ENCODE data around the gene NTSR2. TPM values are rescaled to one million over a fixed set of nuclear protein-coding genes. Genes with fewer than 3 reads are reported as not detected.

The NTSR2 gene
- total RNA-seq, 4 donors from 2014 or later = not detected

GRCh38 chr2:11667194-11667593 is 2.8 kb downstream of the NTSR2 start:
- Histone ChIP-seq H3K9me3 (no peaks in the 10 kb centered on the region), H3K4me3 (no peak overlapping the region), H3K4me1 (peaks cover 0 to 10% of the 10 kb centered on the region in 2 donors), H3K27me3 (no peaks in the 10 kb centered on the region), H3K27ac (no peak overlapping the region), H3K36me3 (no peaks in the 10 kb centered on the region)
- TF ChIP-seq CTCF (IDR thresholded peaks at IDR 0.05) (no peak), POLR2A (IDR thresholded peaks at IDR 0.05) (no peak)
- intact Hi-C loops (cut with DNase I; ENCODE audit: low total_unique reads) = no loop called here
- DNase-seq = no peak

GRCh38 chr2:11665510-11666362 is 4.3 kb downstream of the NTSR2 start:
- Histone ChIP-seq H3K9me3 (no peaks in the 10 kb centered on the region), H3K4me3 (no peak overlapping the region), H3K27ac (no peak overlapping the region), H3K4me1 (peaks cover 0 to 10% of the 10 kb centered on the region in 2 donors), H3K36me3 (no peaks in the 10 kb centered on the region), H3K27me3 (no peaks in the 10 kb centered on the region)
- DNase-seq = no peak
- TF ChIP-seq CTCF (IDR thresholded peaks at IDR 0.05) = no peak
- TF ChIP-seq POLR2A (IDR thresholded peaks at IDR 0.05) = no peak
- intact Hi-C loops (cut with DNase I; ENCODE audit: low total_unique reads) = no loop called here

- no peaks in the 10 kb centered on the region for H3K27me3 ChIP-seq
- no peak overlapping the region for H3K27ac ChIP-seq
- H3K4me3 ChIP-seq = no peak overlapping the region
- TF ChIP-seq POLR2A (IDR thresholded peaks at IDR 0.05) (no peak), CTCF (IDR thresholded peaks at IDR 0.05) (no peak)
- intact Hi-C loops (cut with DNase I; ENCODE audit: low total_unique reads) = no loop called here
- DNase-seq = no peak
- peaks cover 0 to 6% of the 10 kb centered on the region in 2 donors for H3K4me1 ChIP-seq
- H3K36me3 ChIP-seq = no peaks in the 10 kb centered on the region
- H3K9me3 ChIP-seq = no peaks in the 10 kb centered on the region
Measured at GRCh38 chr2:11665028-11665427, 5.0 kb downstream of the NTSR2 start.

GRCh38 chr2:11663427-11663826 is 6.6 kb downstream of the NTSR2 start:
- no peak for TF ChIP-seq POLR2A (IDR thresholded peaks at IDR 0.05)
- TF ChIP-seq CTCF (IDR thresholded peaks at IDR 0.05) = no peak
- H3K27me3 ChIP-seq = no peaks in the 10 kb centered on the region
- H3K4me3 ChIP-seq = no peak overlapping the region
- H3K36me3 ChIP-seq = no peaks in the 10 kb centered on the region
- intact Hi-C loops (cut with DNase I; ENCODE audit: low total_unique reads) = no loop called here
- DNase-seq = no peak
- H3K27ac ChIP-seq = no peak overlapping the region
- H3K4me1 ChIP-seq = no peaks in the 10 kb centered on the region
- H3K9me3 ChIP-seq = no peaks in the 10 kb centered on the region

GRCh38 chr2:11662882-11663281 is 7.1 kb downstream of the NTSR2 start:
- Histone ChIP-seq H3K4me3 (no peak overlapping the region), H3K9me3 (no peaks in the 10 kb centered on the region), H3K36me3 (no peaks in the 10 kb centered on the region), H3K27me3 (no peaks in the 10 kb centered on the region), H3K27ac (no peak overlapping the region), H3K4me1 (no peaks in the 10 kb centered on the region)
- TF ChIP-seq POLR2A (IDR thresholded peaks at IDR 0.05) (no peak), CTCF (IDR thresholded peaks at IDR 0.05) (no peak)
- no peak for DNase-seq
- intact Hi-C loops (cut with DNase I; ENCODE audit: low total_unique reads) = no loop called here
